DMS79 treated with DMSO at 0.1 percent for 48 hours (cell line): ENCODE results near the gene HTRA2.
"Not testable (repeated sequence)": the region's sequence is repeated elsewhere in the genome, so short reads cannot be mapped to it uniquely, and the experiment has no call there.

Source experiments
- DNase-seq: peaks from one replicate; lab custom pipeline; 2025; lab: John Stamatoyannopoulos, UW

Gene HTRA2

DNA sequence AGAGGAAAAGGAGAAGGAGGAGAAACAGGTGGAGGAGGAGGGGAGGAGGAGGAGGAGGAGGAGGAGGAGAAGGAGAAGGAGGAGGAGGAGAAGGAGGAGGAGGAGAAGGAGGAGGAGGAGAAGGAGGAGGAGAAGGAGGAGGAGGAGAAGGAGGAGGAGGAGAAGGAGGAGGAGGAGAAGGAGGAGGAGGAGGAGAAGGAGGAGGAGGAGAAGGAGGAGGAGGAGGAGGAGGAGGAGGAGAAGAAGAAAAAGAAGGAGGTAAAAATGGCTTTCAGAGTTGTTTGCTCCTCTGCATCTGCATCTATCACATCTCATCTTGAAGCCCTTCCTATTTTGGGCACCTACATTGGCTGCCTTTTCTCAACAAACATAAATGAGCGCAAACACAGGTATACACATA lies 31.3 kb downstream of the HTRA2 start:
- not testable (repeated sequence) for DNase-seq

DNA sequence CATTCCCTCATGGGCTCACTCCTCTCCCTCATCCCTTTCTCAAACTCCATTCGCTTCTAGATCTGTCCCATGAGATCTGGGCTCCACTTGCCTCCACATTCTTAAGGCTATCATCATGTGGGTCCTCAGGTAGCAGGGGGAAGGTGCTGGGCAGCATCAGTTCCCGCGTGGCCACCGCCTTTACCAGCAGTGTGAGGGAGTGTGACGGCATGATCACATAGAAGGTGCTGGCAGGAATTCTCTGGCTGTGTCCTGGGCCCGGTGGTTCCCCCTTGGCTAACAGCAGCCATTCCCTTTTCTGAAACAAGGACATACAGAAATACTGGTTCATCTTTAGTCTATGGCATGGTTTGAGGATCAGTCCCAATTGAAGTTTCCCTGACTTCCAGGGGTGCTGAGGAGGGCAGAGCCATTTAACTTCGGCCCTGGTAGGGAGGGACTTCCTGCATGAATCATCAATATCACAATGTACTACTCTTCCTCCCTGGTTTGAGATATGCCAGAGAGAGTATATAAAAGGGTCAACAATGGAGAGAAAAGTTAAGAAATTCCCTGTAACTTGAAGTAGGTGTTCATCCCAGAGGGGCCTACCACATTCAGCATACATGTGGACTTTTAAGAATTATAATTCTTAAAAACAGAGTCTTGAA lies 32.5 kb downstream of the HTRA2 start:
- DNase-seq: no peak

DNA sequence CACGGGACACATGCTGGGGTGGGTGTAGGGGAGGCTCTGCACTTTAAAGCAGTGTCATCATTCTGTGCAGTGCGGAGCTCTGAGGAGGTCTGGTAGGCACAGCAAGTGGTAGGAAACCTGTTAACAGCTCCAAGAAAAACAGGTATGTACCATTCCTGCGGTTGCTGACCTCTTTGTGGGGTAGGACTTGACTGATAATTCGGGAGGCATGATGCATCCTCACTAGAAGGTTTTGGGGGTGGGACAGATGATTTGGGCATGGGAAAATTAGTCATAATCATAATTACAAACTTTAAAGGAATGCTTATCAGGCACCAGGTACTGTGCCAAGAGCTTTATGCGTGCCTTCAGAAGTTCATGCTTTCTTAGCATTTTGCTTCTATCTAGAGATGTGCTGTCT lies 34.5 kb downstream of the HTRA2 start:
- DNase-seq: no peak

DNA sequence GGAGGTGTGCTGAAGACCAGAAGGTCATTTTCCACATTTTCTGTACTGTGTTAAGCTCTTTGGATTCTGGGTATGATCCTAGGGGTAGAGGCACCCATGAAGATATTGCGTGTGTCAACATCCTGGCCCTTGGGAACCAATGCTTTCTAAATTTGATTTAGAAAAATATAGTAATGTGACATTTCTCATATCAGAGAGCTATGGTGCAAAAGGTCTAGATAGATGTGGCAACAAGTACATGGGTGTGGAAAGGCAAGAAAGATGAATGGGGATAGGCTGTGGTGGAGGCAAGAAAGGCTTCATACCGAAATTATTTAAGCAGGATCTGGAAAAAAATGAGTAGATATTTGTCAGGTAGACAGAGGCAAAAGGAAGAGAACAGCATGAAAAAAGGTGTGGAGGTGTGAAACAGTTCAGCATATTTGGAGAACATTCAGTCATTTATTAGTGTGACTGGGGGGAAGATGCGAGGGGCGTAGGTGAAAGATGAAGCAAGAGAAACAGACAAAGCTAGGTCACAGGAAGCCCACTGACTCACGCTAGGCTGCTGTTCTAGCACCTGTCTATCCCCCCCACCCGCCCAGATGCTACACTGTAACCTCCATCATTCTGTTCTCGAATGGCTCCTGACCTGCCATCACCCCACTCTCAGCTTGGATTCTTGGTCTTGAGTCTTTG lies 36.5 kb downstream of the HTRA2 start:
- no peak for DNase-seq

DNA sequence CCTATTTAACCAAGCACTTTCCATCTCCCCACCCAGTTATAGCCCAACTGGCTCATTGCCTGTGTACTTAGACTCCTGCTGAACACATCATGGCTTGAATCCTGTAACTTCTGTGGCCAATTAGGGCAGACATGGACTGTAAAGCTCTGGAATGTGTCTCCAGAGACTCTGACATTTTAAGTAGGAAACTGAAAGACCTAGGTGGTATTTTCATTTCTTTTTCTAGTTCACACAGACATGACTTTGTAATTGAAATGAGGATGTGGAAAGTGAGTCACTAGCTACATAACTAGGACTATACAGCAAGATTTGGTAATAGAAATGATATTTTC lies 37.0 kb downstream of the HTRA2 start:
- no peak for DNase-seq

DNA sequence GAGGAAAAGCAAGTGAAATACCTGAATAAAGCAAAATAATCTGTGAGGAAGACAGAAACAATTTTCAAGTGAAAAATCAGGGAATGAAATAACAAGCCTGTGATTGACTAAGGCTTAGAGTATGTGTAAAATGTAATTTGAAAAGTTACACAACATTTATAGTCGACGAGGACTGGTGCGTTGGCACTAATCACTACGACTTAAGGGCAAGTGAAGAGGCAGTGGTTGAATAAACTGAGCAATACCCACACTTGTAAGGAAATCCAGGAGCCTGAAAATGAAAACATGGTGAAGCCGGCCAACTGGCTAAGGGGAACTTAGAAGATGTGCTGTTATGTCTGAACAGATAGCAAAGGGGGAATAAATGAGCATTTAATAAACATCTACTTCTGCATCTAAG lies 38.1 kb downstream of the HTRA2 start:
- no peak for DNase-seq

DNA sequence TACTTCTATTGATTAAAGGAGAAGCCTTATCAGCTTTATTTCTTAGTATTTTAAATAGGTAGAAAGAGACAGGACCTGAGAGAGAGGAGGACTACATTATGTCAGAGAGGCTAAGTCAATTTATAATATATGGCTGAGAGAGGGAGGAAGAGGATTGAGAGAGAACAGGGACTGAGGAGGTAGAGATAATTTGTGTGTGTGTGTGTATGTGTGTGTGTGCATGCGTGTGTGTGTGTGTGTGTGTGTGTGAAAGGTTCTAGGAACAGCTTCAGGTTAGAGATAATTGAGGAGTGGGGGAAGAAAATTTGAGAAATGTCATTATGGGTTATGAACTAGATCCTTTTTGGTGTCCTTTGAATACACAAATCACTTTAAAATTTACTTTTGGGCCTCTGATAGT lies 40.0 kb downstream of the HTRA2 start:
- no peak for DNase-seq

DNA sequence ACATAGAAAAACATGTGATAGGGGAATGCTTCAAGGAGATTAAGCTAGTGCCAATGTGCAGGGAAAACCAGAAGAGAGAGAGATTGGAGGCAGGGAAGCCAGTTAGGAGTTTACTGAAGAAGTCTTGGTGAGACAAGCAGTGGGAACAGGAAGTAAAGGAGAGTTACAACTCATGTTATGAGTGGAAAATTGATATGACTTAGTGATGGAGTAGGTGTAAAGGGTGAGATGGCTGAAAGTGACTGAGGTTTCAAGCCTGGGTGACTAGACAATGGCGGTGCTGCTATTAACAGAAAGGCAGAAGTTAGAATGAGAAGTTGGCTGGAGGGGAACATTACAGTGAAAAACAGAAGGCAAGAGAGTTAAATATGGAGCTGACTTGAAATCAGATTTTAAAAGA lies 41.3 kb downstream of the HTRA2 start:
- DNase-seq: no peak

DNA sequence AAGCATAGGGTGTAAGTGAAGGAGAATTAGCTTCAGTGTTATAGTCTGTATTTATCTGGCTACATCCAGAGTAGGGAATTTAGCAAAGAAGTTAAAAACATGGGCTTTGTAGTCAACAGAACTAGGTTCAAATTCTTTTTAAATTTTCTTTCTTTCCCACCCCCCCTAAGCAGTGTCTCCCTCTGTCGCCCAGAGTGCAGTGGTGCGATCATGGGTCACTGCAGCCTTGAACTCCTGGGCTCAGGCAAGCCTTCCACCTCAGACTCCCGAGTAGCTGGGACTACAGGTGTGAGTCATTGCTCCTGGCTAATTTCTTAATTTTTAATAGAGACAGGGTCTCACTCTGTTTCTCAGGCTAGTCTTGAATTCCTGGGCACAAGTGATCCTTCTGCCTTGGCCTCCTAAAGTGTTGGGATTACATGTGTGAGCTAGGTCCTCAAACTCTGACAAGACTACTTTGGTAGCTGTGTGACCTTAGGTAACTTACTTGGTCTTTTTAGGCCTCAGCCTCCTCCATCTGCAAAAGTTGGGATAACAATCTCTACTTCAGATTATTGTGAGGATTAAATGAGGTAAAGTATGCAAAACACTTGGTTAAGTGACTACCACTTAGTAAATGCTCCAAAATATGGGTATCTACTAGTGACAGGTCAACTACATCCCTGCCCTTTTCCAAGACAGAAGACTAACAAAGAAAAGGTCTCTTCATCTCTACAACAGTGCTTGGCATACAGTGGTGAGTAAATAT lies 42.6 kb downstream of the HTRA2 start:
- DNase-seq: no peak

DNA sequence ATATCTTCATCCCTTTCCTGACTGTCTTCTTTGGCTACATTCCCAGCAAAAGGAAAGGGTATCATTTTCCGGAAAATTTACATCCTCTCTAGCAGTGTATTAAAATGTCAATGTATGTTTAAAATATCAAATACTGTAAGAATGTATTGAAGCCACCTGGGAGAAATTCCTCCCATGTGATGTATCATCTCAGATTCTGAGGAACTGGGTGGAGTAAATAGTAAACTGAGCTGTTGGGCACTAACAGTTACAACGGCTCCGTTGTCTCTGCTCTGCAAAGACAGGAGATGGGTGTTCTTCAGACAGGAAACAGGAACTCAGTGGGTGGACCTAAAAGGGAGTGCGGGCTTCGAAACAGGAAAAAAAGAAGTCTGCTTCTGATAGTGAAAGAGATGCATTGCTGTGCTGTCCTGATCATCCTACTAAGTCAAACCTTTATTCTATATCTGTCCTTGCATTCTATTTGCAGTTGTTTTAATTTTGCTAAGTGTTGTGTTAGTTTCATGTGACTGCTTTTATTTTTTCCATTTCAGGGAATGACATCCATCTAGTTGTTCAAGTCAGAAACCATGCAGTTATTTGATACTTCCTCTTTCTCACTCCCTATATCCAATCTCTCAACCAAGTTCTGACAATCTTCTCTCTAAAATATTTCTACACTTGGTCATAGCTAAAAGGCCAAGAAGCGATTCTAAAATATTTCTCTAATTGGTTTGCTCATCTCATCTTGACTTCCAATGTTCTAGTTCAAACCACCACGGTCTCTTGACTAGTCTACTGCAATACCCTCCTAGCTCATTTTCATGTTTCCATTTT lies 44.2 kb downstream of the HTRA2 start:
- no peak for DNase-seq

DNA sequence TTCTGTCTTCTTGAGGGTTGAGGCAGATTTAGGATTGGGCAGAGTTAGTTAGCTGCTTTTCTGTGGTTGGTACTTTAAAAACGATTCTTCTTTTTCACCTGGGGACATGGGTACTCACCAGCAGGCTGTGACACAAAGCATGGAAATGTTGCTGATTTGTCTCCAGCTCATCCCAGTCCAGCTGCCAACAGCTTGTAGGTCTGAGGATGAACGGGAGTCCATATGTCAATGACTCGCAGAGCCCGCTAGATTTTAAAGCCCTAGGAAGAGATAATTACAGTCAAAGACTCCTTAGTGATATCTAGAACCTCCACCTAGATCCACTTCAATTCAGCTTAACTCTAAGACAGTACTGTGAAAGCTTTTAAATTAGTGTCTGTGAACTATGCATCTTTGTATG lies 45.6 kb downstream of the HTRA2 start:
- DNase-seq: no peak

DNA sequence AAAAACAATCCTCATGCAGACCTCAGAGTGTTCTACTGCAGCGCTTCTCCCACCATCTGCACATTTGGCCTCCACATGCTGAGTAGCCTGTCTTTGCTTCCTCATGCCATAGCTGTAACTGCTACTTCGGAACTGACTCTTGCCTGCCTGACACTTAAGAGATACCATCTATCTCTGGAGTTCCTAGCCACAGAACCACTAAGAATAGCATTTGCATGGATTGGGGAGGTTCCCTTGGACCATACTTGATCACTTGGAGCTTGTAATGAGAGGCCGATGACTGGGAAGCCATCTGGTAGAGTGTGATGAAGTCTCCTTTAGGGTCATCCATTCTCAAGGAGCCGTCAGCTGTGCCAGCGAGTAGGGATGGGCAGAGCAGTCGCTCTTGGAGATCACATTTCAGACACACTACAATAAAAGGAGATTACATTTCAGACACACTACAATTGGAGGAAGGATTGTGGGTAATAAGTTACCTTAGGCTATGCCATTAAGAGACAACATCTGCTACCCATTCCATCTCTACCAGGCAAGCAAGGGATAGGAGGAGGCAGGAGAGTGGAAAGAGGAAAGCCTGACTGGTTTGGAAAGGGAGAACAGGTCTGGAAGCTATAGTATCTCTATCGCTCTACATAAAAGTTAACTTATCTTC lies 46.6 kb downstream of the HTRA2 start:
- DNase-seq: no peak

DNA sequence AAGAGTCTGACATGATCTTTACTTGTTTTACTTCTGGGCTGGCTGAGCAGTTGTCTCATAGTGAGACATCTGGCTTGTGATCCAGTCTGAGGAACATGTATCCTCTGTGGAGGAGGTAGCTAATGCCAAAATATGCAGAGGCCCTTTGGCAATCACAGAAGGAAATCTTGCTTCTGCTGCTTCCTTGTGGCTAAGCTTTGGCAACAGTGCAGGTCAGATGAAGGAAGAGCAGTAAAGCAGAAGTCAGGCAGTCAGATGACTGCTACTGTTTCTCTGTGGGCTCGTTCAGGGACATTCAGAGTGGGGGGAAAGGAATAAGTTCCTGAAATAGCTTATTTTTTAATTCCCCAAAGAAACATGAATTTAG lies 47.1 kb downstream of the HTRA2 start:
- no peak for DNase-seq

DNA sequence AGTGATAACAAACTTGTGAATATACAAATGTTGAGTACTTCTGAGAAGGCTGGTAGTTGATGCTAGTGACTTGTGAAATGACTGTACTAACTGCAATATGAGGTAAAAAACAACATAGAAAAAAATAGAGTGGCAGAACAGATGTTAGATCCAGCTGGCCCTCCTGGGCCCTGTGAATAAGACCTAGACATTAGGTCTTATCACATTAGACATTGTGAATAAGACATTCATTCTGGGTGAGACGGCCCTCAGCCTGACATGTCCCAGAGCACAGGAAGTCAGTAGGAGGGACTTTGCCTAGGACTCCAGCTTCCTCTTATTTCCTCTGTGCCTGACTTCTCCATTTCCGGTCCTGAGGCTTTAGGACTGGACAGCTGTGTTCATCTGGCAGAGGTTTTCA lies 47.7 kb downstream of the HTRA2 start:
- DNase-seq: no peak

DNA sequence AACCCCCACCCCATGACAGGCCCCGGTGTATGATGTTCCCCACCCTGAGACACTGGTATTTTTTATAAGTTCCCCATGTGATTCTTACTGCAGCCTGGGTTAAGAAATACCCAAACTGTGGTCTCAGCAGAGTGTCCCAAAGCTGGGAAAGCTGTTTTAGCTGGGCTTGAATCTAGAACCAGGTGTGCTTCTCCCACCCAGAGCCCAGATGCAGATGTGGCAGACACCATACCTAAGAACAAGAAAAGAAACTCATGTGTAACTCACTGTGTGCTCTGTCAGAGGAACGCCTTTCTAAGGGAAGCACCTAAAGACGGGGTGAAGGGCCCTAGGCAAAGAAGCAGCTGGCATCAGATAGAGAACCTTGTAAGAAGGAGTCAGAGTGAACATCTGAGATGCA lies 48.7 kb downstream of the HTRA2 start:
- no peak for DNase-seq

DNA sequence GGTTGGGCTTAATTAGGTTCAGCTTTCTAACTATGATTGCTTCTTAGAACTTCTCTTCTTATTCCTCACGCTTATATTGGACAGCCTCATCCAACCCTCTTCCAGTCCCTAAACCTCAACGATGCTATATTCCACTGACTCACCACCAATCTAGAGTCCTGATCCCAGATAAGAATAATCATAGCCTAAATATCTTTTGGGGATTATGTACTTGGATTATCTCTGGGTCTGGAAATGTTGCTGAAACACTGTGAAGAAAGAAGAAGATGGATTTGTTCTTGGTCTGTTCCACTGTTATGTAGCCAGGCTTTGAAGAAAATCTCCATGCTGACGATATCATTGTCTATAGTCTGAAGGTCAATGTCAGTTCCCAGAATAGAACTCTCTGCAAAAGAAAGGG lies 51.7 kb downstream of the HTRA2 start:
- DNase-seq: no peak

DNA sequence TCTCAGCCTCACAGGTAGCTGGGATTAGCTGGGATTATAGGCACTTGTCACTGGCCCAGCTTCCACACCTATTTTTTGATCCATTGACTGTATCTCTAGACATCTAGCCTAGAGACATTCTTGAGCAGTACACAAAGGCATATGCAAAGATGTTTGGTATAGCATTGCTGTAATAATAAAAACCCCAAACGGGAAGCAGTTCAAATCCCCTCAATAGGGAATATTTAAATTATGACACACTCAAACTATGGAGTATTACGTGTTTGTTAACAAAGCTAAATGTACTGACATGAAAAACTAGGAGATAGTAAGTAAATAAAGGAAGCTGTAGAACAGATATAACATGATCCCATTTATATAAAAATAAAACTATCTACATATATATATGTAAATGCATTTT lies 52.5 kb downstream of the HTRA2 start:
- DNase-seq: no peak
